Adrenal gland (tissue), 12 donors: Measurements from ENCODE around the gene TAS2R19. TPM values are rescaled to one million over a fixed set of nuclear protein-coding genes. Genes with fewer than 3 reads are reported as not detected.

Source experiments
- DNase-seq, 7 donors: peaks; one replicate each; pipeline ENCODE4 v3.0.0-alpha.2; 2019 to 2020
- H3K27ac ChIP-seq, 5 donors: fragments of 200-600 bp; sonication (generic) in 4 of 5; 1 replicate in 3 of 5; 2 replicates in 2 of 5; pipeline versions ENCODE4 v1.5.1 to v1.8.0; 2016 to 2020; ENCODE audit warnings: mild to moderate bottlenecking in 1 of 5
- H3K27me3 ChIP-seq: fragments of 200-600 bp; 2 replicates; pipeline ENCODE4 v1.8.0; 2021
- H3K36me3 ChIP-seq, 2 donors: fragments of 200-600 bp; replicated peaks in 1 of 2; 1 replicate in 1 of 2; 2 replicates in 1 of 2; pipeline versions ENCODE4 v1.5.1 to v1.8.0; 2018 to 2022
- H3K4me1 ChIP-seq, 2 donors: fragments of 200-600 bp; replicated peaks in 1 of 2; 1 replicate in 1 of 2; 2 replicates in 1 of 2; pipeline versions ENCODE4 v1.5.1 to v1.8.0; 2018 to 2021
- H3K4me3 ChIP-seq, 4 donors: fragments of 200-600 bp; sonication (generic) in 3 of 4; one replicate each; pipeline ENCODE4 v1.5.1; 2016 to 2018
- H3K9me3 ChIP-seq, 3 donors: fragments of 200-600 bp; sonication (generic) in 1 of 3; replicated peaks in 1 of 3; 1 replicate in 2 of 3; 2 replicates in 1 of 3; pipeline versions ENCODE4 v1.5.1 to v1.8.0; 2016 to 2021
- CTCF ChIP-seq, 6 experiments: fragments of 450-650 bp in 4 of 6; fragments of 200-600 bp in 2 of 6; sonication (generic) in 1 of 6; IDR thresholded peaks; 1 replicate in 5 of 6; 2 replicates in 1 of 6; pipeline versions ENCODE4 v1.5.1 to v1.8.0; 2016 to 2021; ENCODE audit warnings: antibody characterized with exemption in 6 of 6, mild to moderate bottlenecking in 2 of 6, moderate library complexity in 1 of 6
- POLR2A ChIP-seq, 2 donors: fragments of 450-650 bp; IDR thresholded peaks; one replicate each; pipeline ENCODE4 v1.6.1; 2017; ENCODE audit warnings: antibody characterized with exemption in 2 of 2, mild to moderate bottlenecking in 2 of 2, moderate library complexity in 1 of 2
- WGBS, 4 donors: extraction: QIAGEN DNeasy Blood & Tissue Kit in 2 of 4; methylation state at CpG; one replicate each; pipeline versions ENCODE4 v1.1.5 to v1.1.7; 2013 to 2017; 5-methylcytosine and 5-hydroxymethylcytosine counted together
- intact Hi-C, 2 donors: fragments of 100-400 bp; cut with DNase I; formaldehyde crosslinking; loops; one replicate each; pipeline versions ENCODE4 v1.14.1 to v1.15.0; 2022 to 2023
- polyA plus RNA-seq, 3 donors: library from polyadenylated mRNA; stranded (reverse); fragments of 200-250 nt in 2 of 3; fragments of 350-450 nt in 1 of 3; fragmentation: Illumina TruSeq in 1 of 3; extraction: RNeasy Lipid Tissue Mini Kit (QIAGEN cat#74804) in 1 of 3; gene quantifications; one replicate each; pipeline ENCODE4 v1.2.3, GENCODE V29; 2013 to 2014
- total RNA-seq, 9 donors: library from RNA; depleted of rRNA in 4 of 9; stranded (reverse); fragments of >200 nt in 4 of 9; fragments of 120-200 nt in 1 of 9; fragmentation: NEBNext Ultra II Directional in 1 of 9; extraction: Animal tissue kit (Norgen Biotek cat#: 25700) in 1 of 9; gene quantifications; one replicate each; pipeline versions ENCODE4 v1.1.0 to v1.2.4, GENCODE V29; 2013 to 2023
- donor health status: healthy with polysubstance abuse.
- donor health status: Bipolar disorder and iron deficiency.
- donor health status: DM: yes; HTN: yes; CAD: no.
- donor health status: DM: no; HTN: no; CAD: no.
- donor health status: DM: no; HTN: no; CAD: no.
- donor health status: DM: yes; HTN: yes; CAD: no.

TAS2R19 gene
- total and polyA plus RNA-seq, 12 donors = 0.41 to 18.9 (median 3.1) TPM; not detected in 2

GRCh38 chr12:10986812-10987211 lies 35.6 kb downstream of the TAS2R19 start, which contains the start of gene TAS2R50:
TSS of gene TAS2R50 (minus strand) at chr12:10986912. CDS start at chr12:10986860, 52 bp downstream.
- no peak within 1 kb of the TSS for H3K27ac ChIP-seq
- no peaks in the 10 kb centered on the region for H3K27me3 ChIP-seq
- no peaks in the 10 kb centered on the region for H3K36me3 ChIP-seq
- no peak for TF ChIP-seq POLR2A (IDR thresholded peaks at IDR 0.05)
- no peak for TF ChIP-seq CTCF (IDR thresholded peaks at IDR 0.05)
- H3K9me3 ChIP-seq = no peaks in the 10 kb centered on the region
- H3K4me3 ChIP-seq = no peak within 1 kb of the TSS
- no peak for DNase-seq
- intact Hi-C loops = no loop called here
- 42 to 48% (median 46%) methylated on average over 2 of the region's 2 CpGs for WGBS, 4 donors
- H3K4me1 ChIP-seq = no peaks in the 10 kb centered on the region

- 82 to 97% (median 89%) methylated on average over 5 of the region's 5 CpGs for WGBS, 4 donors
- DNase-seq = no peak
- intact Hi-C loops = no loop called here
- H3K4me1 ChIP-seq = no peaks in the 10 kb centered on the region
- H3K36me3 ChIP-seq = no peaks in the 10 kb centered on the region
- no peaks in the 10 kb centered on the region for H3K9me3 ChIP-seq
- H3K4me3 ChIP-seq = no peak overlapping the region
- TF ChIP-seq POLR2A (IDR thresholded peaks at IDR 0.05) (no peak), CTCF (IDR thresholded peaks at IDR 0.05) (no peak)
- H3K27me3 ChIP-seq = no peaks in the 10 kb centered on the region
- H3K27ac ChIP-seq = no peak overlapping the region
Measured at GRCh38 chr12:10982244-10982643, 40.2 kb downstream of the TAS2R19 start.

GRCh38 chr12:10974965-10975364 lies 47.5 kb downstream of the TAS2R19 start:
- no peaks in the 10 kb centered on the region for H3K36me3 ChIP-seq
- no peaks in the 10 kb centered on the region for H3K9me3 ChIP-seq
- WGBS, 4 donors = 89 to 95% (median 91%) methylated on average over 3 of the region's 3 CpGs
- no peaks in the 10 kb centered on the region for H3K27me3 ChIP-seq
- TF ChIP-seq CTCF (IDR thresholded peaks at IDR 0.05) (no peak), POLR2A (IDR thresholded peaks at IDR 0.05) (no peak)
- DNase-seq = no peak
- intact Hi-C loops = no loop called here
- no peaks in the 10 kb centered on the region for H3K4me1 ChIP-seq
- H3K4me3 ChIP-seq = no peak overlapping the region
- H3K27ac ChIP-seq = no peak overlapping the region

Other genes starting within 250 kb of the TAS2R19 start
- gene TAS2R7, start 220.0 kb downstream of the TAS2R19 start, total RNA-seq = under 1 TPM in 1 of 9 donors, not detected in 8; 0.22 TPM
- not detected for gene TAS2R7, start 220.0 kb downstream of the TAS2R19 start, polyA plus RNA-seq
- gene TAS2R8, start 215.3 kb downstream of the TAS2R19 start, total RNA-seq = under 1 TPM in 4 of 9 donors, not detected in 5; 0.18 to 0.91 (median 0.33) TPM
- under 1 TPM in 1 of 3 donors, not detected in 2; 0.24 TPM for gene TAS2R8, start 215.3 kb downstream of the TAS2R19 start, polyA plus RNA-seq
- under 1 TPM in 1 of 9 donors, not detected in 8; 0.94 TPM for gene TAS2R9, start 212.5 kb downstream of the TAS2R19 start, total RNA-seq
- gene TAS2R9, start 212.5 kb downstream of the TAS2R19 start, polyA plus RNA-seq = under 1 TPM in 1 of 3 donors, not detected in 2; 0.10 TPM
- 1 to 10 TPM in 3 of 9 donors, under 1 TPM in 6; 0.41 to 6.6 (median 0.81) TPM for gene TAS2R10, start 196.3 kb downstream of the TAS2R19 start, total RNA-seq
- under 1 TPM; 0.40 to 0.97 (median 0.44) TPM for gene TAS2R10, start 196.3 kb downstream of the TAS2R19 start, polyA plus RNA-seq
- gene PRR4, start 173.1 kb downstream of the TAS2R19 start, total RNA-seq = 10 to 100 TPM in 1 of 9 donors, 1 to 10 TPM in 6, not detected in 2; 1.7 to 19.0 (median 3.4) TPM
- gene PRR4, start 173.1 kb downstream of the TAS2R19 start, polyA plus RNA-seq = 10 to 100 TPM in 2 of 3 donors, 1 to 10 TPM in 1; 7.7 to 36.7 (median 14.9) TPM
- gene PRH1, start 138.4 kb downstream of the TAS2R19 start, total RNA-seq = 10 to 100 TPM in 8 of 9 donors, 1 to 10 TPM in 1; 7.9 to 81.4 (median 20.4) TPM
- gene PRH1, start 138.4 kb downstream of the TAS2R19 start, polyA plus RNA-seq = 10 to 100 TPM in 1 of 3 donors, 1 to 10 TPM in 2; 4.3 to 14.7 (median 4.9) TPM
- 10 to 100 TPM in 1 of 9 donors, 1 to 10 TPM in 7, under 1 TPM in 1; 0.79 to 16.4 (median 1.6) TPM for gene TAS2R13, start 113.1 kb downstream of the TAS2R19 start, total RNA-seq
- under 1 TPM in 1 of 3 donors, not detected in 2; 0.03 TPM for gene TAS2R13, start 113.1 kb downstream of the TAS2R19 start, polyA plus RNA-seq
- under 1 TPM in 1 of 9 donors, not detected in 8; 0.22 TPM for gene PRH2, start 93.4 kb downstream of the TAS2R19 start, total RNA-seq
- gene PRH2, start 93.4 kb downstream of the TAS2R19 start, polyA plus RNA-seq = 1 to 10 TPM in 2 of 3 donors, not detected in 1; 1.0 to 1.6 TPM
- gene TAS2R14, start 83.4 kb downstream of the TAS2R19 start, total RNA-seq = 10 to 100 TPM in 3 of 9 donors, 1 to 10 TPM in 6; 1.1 to 16.3 (median 3.0) TPM
- 1 to 10 TPM in 2 of 3 donors, under 1 TPM in 1; 0.80 to 2.0 (median 1.6) TPM for gene TAS2R14, start 83.4 kb downstream of the TAS2R19 start, polyA plus RNA-seq
- 10 to 100 TPM in 1 of 9 donors, 1 to 10 TPM in 7, under 1 TPM in 1; 0.54 to 12.0 (median 1.5) TPM for gene TAS2R50, start 35.7 kb downstream of the TAS2R19 start, total RNA-seq
- gene TAS2R50, start 35.7 kb downstream of the TAS2R19 start, polyA plus RNA-seq = not detected
- gene TAS2R20, start 24.3 kb downstream of the TAS2R19 start, total RNA-seq = 10 to 100 TPM in 1 of 9 donors, 1 to 10 TPM in 6, under 1 TPM in 2; 0.69 to 10.5 (median 2.0) TPM
- under 1 TPM; 0.17 to 0.42 (median 0.24) TPM for gene TAS2R20, start 24.3 kb downstream of the TAS2R19 start, polyA plus RNA-seq
- gene TAS2R31, start 8.8 kb upstream of the TAS2R19 start, total RNA-seq = 10 to 100 TPM in 2 of 9 donors, 1 to 10 TPM in 6, not detected in 1; 1.5 to 28.5 (median 3.9) TPM
- gene TAS2R31, start 8.8 kb upstream of the TAS2R19 start, polyA plus RNA-seq = under 1 TPM; 0.20 to 0.24 (median 0.20) TPM
- 1 to 10 TPM in 5 of 9 donors, under 1 TPM in 4; 0.61 to 7.8 (median 1.6) TPM for gene TAS2R46, start 39.7 kb upstream of the TAS2R19 start, total RNA-seq
- under 1 TPM in 1 of 3 donors, not detected in 2; 0.10 TPM for gene TAS2R46, start 39.7 kb upstream of the TAS2R19 start, polyA plus RNA-seq
- gene TAS2R43, start 69.7 kb upstream of the TAS2R19 start, total RNA-seq = 10 to 100 TPM in 1 of 9 donors, 1 to 10 TPM in 4, under 1 TPM in 3, not detected in 1; 0.28 to 17.0 (median 1.3) TPM
- not detected for gene TAS2R43, start 69.7 kb upstream of the TAS2R19 start, polyA plus RNA-seq
- gene TAS2R30, start 112.0 kb upstream of the TAS2R19 start, total RNA-seq = 10 to 100 TPM in 2 of 9 donors, 1 to 10 TPM in 7; 1.8 to 16.0 (median 3.1) TPM
- gene TAS2R30, start 112.0 kb upstream of the TAS2R19 start, polyA plus RNA-seq = under 1 TPM in 2 of 3 donors, not detected in 1; 0.07 to 0.64 TPM
- 10 to 100 TPM in 8 of 9 donors, 1 to 10 TPM in 1; 9.1 to 67.4 (median 19.7) TPM for gene SMIM10L1, start 148.6 kb upstream of the TAS2R19 start, total RNA-seq
- gene SMIM10L1, start 148.6 kb upstream of the TAS2R19 start, polyA plus RNA-seq = 10 to 100 TPM; 31.9 to 35.4 (median 32.1) TPM
- not detected for gene TAS2R42, start 164.3 kb upstream of the TAS2R19 start, total RNA-seq
- not detected for gene TAS2R42, start 164.3 kb upstream of the TAS2R19 start, polyA plus RNA-seq
- not detected for gene PRB3, start 247.1 kb upstream of the TAS2R19 start, total RNA-seq
- not detected for gene PRB3, start 247.1 kb upstream of the TAS2R19 start, polyA plus RNA-seq